H9 (cell line): Measurements from ENCODE around the gene C2orf68. TPM values are rescaled to one million over a fixed set of nuclear protein-coding genes. Genes with fewer than 3 reads are reported as not detected.

Experiments
- DNase-seq: peaks from one replicate; pipeline ENCODE4 v3.0.0-alpha.2; 2017
- H2AFZ ChIP-seq: one replicate; pipeline ENCODE4 v1.6.1; 2013; ENCODE audit warnings: mild to moderate bottlenecking, low read length, control low read depth, moderate library complexity
- H2AK5ac ChIP-seq: 2 replicates; pipeline ENCODE4 v1.6.1; 2013; ENCODE audit warnings: low read length, control low read depth, mixed read lengths; ENCODE audit not compliant: insufficient read length
- H2BK120ac ChIP-seq: one replicate; pipeline ENCODE4 v1.6.1; 2013; ENCODE audit warnings: low read depth, mild to moderate bottlenecking, low read length, control low read depth, inconsistent platforms; ENCODE audit not compliant: poor library complexity, severe bottlenecking
- H2BK12ac ChIP-seq: 2 replicates; pipeline ENCODE4 v1.6.1; 2013; ENCODE audit warnings: low read length, control low read depth, mixed read lengths, low read depth; ENCODE audit not compliant: insufficient read length
- H2BK15ac ChIP-seq: 2 replicates; pipeline ENCODE4 v1.6.1; 2013; ENCODE audit warnings: low read depth, low read length, control low read depth
- H2BK20ac ChIP-seq: one replicate; pipeline ENCODE4 v1.6.1; 2013; ENCODE audit warnings: low read depth, mild to moderate bottlenecking, low read length, control low read depth, inconsistent platforms; ENCODE audit not compliant: poor library complexity, severe bottlenecking
- H2BK5ac ChIP-seq: 2 replicates; pipeline ENCODE4 v1.6.1; 2013; ENCODE audit warnings: low read length, control low read depth, mixed read lengths; ENCODE audit not compliant: insufficient read length
- H3K14ac ChIP-seq: 2 replicates; pipeline ENCODE4 v1.6.1; 2013; ENCODE audit warnings: low read length, control low read depth; ENCODE audit not compliant: insufficient read depth
- H3K18ac ChIP-seq: 2 replicates; pipeline ENCODE4 v1.6.1; 2013; ENCODE audit warnings: low read depth, mild to moderate bottlenecking, mixed read lengths, low read length, control low read depth; ENCODE audit not compliant: insufficient read length
- H3K23ac ChIP-seq: 2 replicates; pipeline ENCODE4 v1.6.1; 2013; ENCODE audit warnings: low read length, control low read depth, mixed read lengths, low read depth; ENCODE audit not compliant: insufficient read length
- H3K23me2 ChIP-seq: 2 replicates; pipeline ENCODE4 v1.6.1; 2013; ENCODE audit warnings: low read depth, mild to moderate bottlenecking, mixed read lengths, low read length, control low read depth; ENCODE audit not compliant: insufficient read length, poor library complexity, severe bottlenecking
- H3K27ac ChIP-seq: 2 replicates; pipeline ENCODE4 v1.5.1; 2013; ENCODE audit warnings: low read length, control low read depth, mixed read lengths, low read depth; ENCODE audit not compliant: insufficient read length
- H3K27me3 ChIP-seq: 2 replicates; pipeline ENCODE4 v1.6.1; 2013; ENCODE audit warnings: low read length, control low read depth, inconsistent platforms; ENCODE audit not compliant: insufficient read depth
- H3K4ac ChIP-seq: 2 replicates; pipeline ENCODE4 v1.6.1; 2013; ENCODE audit warnings: low read depth, mild to moderate bottlenecking, control low read depth, inconsistent platforms, low read length, moderate library complexity
- H3K4me1 ChIP-seq: 2 replicates; pipeline ENCODE4 v1.6.1; 2013; ENCODE audit warnings: low read length, control low read depth, inconsistent platforms; ENCODE audit not compliant: insufficient read depth
- H3K4me2 ChIP-seq: 2 replicates; pipeline ENCODE4 v1.6.1; 2013; ENCODE audit warnings: low read length, control low read depth, mixed read lengths; ENCODE audit not compliant: insufficient read length, insufficient read depth
- H3K56ac ChIP-seq: 2 replicates; pipeline ENCODE4 v1.6.1; 2013; ENCODE audit warnings: low read depth, mild to moderate bottlenecking, mixed read lengths, low read length, control low read depth; ENCODE audit not compliant: insufficient read length
- H3K79me1 ChIP-seq: 2 replicates; pipeline ENCODE4 v1.6.1; 2013; ENCODE audit warnings: low read depth, mild to moderate bottlenecking, moderate library complexity, low read length, control low read depth, inconsistent platforms; ENCODE audit not compliant: insufficient read depth, poor library complexity, severe bottlenecking
- H3K79me2 ChIP-seq: 2 replicates; pipeline ENCODE4 v1.6.1; 2013; ENCODE audit warnings: low read length, control low read depth, inconsistent platforms; ENCODE audit not compliant: insufficient read depth
- H3K9ac ChIP-seq: 2 replicates; pipeline ENCODE4 v1.6.1; 2013; ENCODE audit warnings: low read length, control low read depth, mixed read lengths; ENCODE audit not compliant: insufficient read length; ENCODE audit errors: extremely low read depth
- H3K9me3 ChIP-seq: one replicate; pipeline ENCODE4 v1.6.1; 2013; ENCODE audit warnings: low read depth, low read length, inconsistent platforms; ENCODE audit not compliant: control insufficient read depth
- H3T11ph ChIP-seq: one replicate; pipeline ENCODE4 v1.6.1; 2013; ENCODE audit warnings: mild to moderate bottlenecking, low read length, control low read depth, inconsistent platforms
- H4K20me1 ChIP-seq: one replicate; pipeline ENCODE4 v1.6.1; 2013; ENCODE audit not compliant: control insufficient read depth, insufficient read length, insufficient read depth
- H4K5ac ChIP-seq: 2 replicates; pipeline ENCODE4 v1.6.1; 2013; ENCODE audit warnings: low read depth, mild to moderate bottlenecking, mixed read lengths, low read length, control low read depth; ENCODE audit not compliant: insufficient read length
- H4K8ac ChIP-seq: replicated peaks from 2 replicates; pipeline ENCODE4 v1.6.1; 2013; ENCODE audit warnings: low read length, control low read depth, mixed read lengths, low read depth; ENCODE audit not compliant: insufficient read length
- H4K91ac ChIP-seq: 2 replicates; pipeline ENCODE4 v1.6.1; 2013; ENCODE audit warnings: low read depth, mild to moderate bottlenecking, moderate library complexity, mixed read lengths, low read length, control low read depth; ENCODE audit not compliant: insufficient read length
- H3K27ac Mint-ChIP-seq, 3 experiments: 2 replicates in 2 of 3; 3 replicates in 1 of 3; pipeline ENCODE4 v1.8.0; 2020 to 2021; ENCODE audit warnings: mixed read lengths in 3 of 3, mild to moderate bottlenecking in 1 of 3, moderate library complexity in 1 of 3
- H3K27me3 Mint-ChIP-seq: 2 replicates; pipeline ENCODE4 v1.8.0; 2021; ENCODE audit warnings: low read depth, mild to moderate bottlenecking, moderate library complexity, mixed read lengths
- H3K36me3 Mint-ChIP-seq, 3 experiments: 2 replicates in 2 of 3; 3 replicates in 1 of 3; pipeline ENCODE4 v1.8.0; 2020 to 2021; ENCODE audit warnings: low read depth in 3 of 3, mixed read lengths in 3 of 3; ENCODE audit not compliant: insufficient read depth in 1 of 3
- H3K4me1 Mint-ChIP-seq, 2 experiments: 2 replicates each; pipeline ENCODE4 v1.8.0; 2020; ENCODE audit warnings: mixed read lengths in 2 of 2
- H3K4me3 Mint-ChIP-seq, 2 experiments: 2 replicates in 1 of 2; 3 replicates in 1 of 2; pipeline ENCODE4 v1.8.0; 2020 to 2021; ENCODE audit warnings: mild to moderate bottlenecking in 2 of 2, mixed read lengths in 2 of 2, moderate library complexity in 1 of 2
- H3K9me3 Mint-ChIP-seq, 2 experiments: 2 replicates in 1 of 2; 3 replicates in 1 of 2; pipeline ENCODE4 v1.8.0; 2020; ENCODE audit warnings: mild to moderate bottlenecking in 2 of 2, mixed read lengths in 2 of 2, moderate library complexity in 1 of 2
- CTCF ChIP-seq: fragments of 200-600 bp; sonication (generic); conservative IDR thresholded peaks from 3 replicates; pipeline ENCODE4 v1.8.0; 2021; ENCODE audit warnings: antibody characterized with exemption, mild to moderate bottlenecking
- WGBS: extraction: QIAGEN DNeasy Blood & Tissue Kit; methylation state at CpG from one replicate; pipeline ENCODE4 v1.1.7; 2013; ENCODE audit warnings: missing lambda C conversion rate, low lambda C conversion rate, mixed read lengths; ENCODE audit not compliant: insufficient read length; ENCODE audit errors: extremely low coverage; 5-methylcytosine and 5-hydroxymethylcytosine counted together
- total RNA-seq: library from RNA; stranded (reverse); gene quantifications from 2 replicates; pipeline ENCODE4 v1.2.1, GENCODE V29; 2021

The C2orf68 gene
- total RNA-seq, 1 experiment from 2014 or later, result 39.6 TPM

GRCh38 chr2:85631316-85631715 lies 19.4 kb upstream of the C2orf68 start:
- Histone ChIP-seq H3K14ac (no peak overlapping the region), H2AFZ (no peak overlapping the region), H3K79me2 (no peaks in the 10 kb centered on the region), H3K27ac (no peak overlapping the region), H3K4ac (no peak overlapping the region), H3K9me3 (no peaks in the 10 kb centered on the region), H3K56ac (no peak overlapping the region), H2BK12ac (no peak overlapping the region), H2BK5ac (no peak overlapping the region), H4K20me1 (no peaks in the 10 kb centered on the region), H3K4me2 (no peak overlapping the region), H3K27me3 (no peaks in the 10 kb centered on the region), H3K79me1 (no peaks in the 10 kb centered on the region), H4K91ac (no peak overlapping the region), H2AK5ac (no peak overlapping the region), H3T11ph (no peak overlapping the region), H2BK120ac (no peak overlapping the region), H2BK20ac (no peak overlapping the region), H3K23me2 (no peaks in the 10 kb centered on the region), H4K8ac (no peak overlapping the region), H3K9ac (no peak overlapping the region), H2BK15ac (no peak overlapping the region), H3K23ac (no peak overlapping the region), H3K18ac (no peak overlapping the region), H4K5ac (no peak overlapping the region), H3K4me1 (no peaks in the 10 kb centered on the region)
- Mint-ChIP-seq H3K27ac (no peak overlapping the region; a peak in 1 of 7 replicates), H3K36me3 (peaks cover 56 to 88% (median 79%) of the 10 kb centered on the region in 3 experiments), H3K4me1 (no peaks in the 10 kb centered on the region), H3K27me3 (no peaks in the 10 kb centered on the region), H3K9me3 (no peaks in the 10 kb centered on the region), H3K4me3 (no peak overlapping the region)
- WGBS, result no CpG with 5 or more reads among the region's 3 CpGs
- TF ChIP-seq CTCF, result no peak
- no peak for DNase-seq
